HG02763 (cell line): ENCODE data around the gene GRID2IP.
"Not testable (repeated sequence)": the region's sequence is repeated elsewhere in the genome, so short reads cannot be mapped to it uniquely, and the experiment has no call there.

Experiments
- ATAC-seq: cut with Tn5 transposase; IDR thresholded peaks from one replicate; pipeline ENCODE4 v1.9.1; 2021; ENCODE audit warnings: mild to moderate bottlenecking, moderate library complexity; ENCODE audit not compliant: unreplicated experiment

The GRID2IP gene

GRCh38 chr7:6453734-6454133, 97.5 kb downstream of the GRID2IP start:
- ATAC-seq, result no peak

DNA sequence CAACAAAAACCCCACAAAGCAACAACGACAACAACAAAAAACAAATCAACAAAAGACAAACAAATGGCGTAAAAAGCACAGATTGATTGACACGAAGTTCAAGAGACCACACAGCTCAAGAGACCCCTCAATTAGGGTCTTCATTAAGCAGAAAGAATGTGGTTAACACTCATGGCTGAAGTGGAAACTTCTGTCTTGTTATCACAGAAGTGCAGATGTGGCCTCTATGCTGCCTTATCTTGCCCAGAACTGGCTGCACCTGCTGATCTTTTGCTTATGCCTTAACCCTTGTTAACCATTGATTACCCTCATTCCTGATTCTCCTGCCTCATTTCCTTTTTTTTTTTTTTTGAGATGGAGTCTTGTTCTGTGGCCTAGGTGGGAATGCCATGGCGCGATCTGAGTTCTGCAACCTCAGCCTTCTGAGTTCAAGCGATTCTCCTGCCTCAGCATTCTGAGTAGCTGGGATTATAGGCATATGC, 100.0 kb downstream of the GRID2IP start:
- no peak for ATAC-seq

DNA sequence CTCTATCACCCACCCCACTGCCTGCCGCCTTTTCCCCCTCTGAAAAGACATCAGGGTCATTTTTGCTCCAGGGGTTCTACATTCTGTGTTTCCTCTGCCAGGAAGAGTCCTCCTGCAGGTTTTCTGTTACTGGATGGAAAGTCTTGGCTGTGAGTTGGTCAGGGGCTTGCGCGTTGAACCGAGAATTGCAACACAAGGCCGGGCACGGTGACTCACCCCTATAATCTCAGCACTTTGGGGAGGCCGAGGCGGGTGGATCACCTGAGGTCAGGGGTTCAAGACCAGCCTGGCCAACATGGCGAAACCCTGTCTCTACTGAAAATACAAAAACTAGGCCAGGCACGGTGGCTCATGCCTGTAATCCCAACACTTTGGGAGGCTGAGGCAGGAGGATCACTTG, 100.7 kb downstream of the GRID2IP start:
- not testable (repeated sequence) for ATAC-seq

DNA sequence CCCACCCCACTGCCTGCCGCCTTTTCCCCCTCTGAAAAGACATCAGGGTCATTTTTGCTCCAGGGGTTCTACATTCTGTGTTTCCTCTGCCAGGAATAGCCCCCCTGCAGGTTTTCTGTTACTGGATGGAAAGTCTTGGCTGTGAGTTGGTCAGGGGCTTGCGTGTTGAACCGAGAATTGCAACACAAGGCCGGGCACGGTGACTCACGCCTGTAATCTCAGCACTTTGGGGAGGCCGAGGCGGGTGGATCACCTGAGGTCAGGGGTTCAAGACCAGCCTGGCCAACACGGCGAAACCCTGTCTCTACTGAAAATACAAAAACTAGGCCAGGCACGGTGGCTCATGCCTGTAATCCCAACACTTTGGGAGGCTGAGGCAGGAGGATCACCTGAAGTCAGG, 101.4 kb downstream of the GRID2IP start:
- not testable (repeated sequence) for ATAC-seq

DNA sequence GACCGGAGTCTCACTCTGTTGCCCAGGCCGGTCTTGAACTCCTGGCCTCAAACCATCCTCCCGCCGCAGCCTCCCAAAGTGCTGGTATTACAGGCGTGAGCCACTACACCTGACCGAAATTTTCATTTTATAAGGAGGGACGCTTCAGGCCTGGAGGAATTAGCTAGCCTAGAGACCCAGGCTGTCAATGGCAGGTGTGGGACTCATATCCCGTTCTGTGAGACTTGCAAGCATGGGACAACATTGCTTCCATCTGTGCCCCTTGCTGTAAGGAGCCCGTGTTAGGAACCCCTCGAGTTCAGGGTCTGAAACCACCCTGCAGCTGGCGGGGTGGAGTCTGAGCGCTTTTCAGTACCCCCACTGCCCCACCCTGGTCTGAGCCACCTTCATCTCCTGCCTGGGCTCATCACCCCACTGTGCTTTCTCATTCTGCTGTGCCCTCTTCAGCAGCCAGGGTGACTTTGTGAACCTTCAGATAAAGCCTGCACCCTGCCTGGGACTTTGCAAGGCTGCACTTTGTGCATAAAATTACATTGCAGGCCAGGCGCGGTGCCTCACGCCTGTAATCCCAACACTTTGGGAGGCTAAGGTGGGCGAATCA, 102.2 kb downstream of the GRID2IP start:
- ATAC-seq, result no peak

DNA sequence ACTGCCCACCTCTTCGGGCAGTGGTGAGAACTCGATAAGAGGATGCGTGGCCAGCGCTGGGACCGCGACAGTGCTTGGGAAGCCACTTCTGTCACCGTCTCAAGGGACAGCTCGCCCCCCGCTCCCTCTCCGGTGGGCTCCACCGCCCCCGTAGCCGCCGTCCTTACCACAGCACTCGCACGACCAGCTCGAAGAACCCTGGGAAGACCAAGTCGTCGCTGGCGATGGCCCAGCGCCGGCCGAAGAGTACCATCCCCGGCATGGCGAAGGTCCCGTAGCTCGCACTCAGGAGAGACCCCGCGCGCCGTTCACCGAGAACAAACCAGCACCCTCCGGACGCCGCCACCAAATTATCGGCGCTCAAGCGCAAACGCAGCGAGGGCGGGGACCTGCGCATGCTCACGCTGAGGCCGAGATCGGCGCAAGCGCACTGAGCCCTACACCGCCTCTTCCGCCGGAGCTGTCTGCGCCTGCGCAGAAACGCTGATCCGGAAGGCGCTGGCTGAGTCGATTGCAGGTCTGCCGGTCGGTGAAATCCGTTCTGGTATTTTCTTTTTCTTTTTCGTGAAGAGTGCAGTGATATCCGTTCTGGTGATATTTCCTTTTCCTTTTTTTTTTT, 103.6 kb downstream of the GRID2IP start, which contains the start of gene DAGLB:
Gene DAGLB (minus strand): TSS at position 374 of the 619 bp plus-strand sequence. CDS start 112 bp downstream, at position 262.
- ATAC-seq, result peak; percentile 86
